Activated naive CD8-positive, alpha-beta T cell treated with anti-CD3 and anti-CD28 coated beads, Interleukin-2, amount 10 ng/mL, durations not matched to agents 7 days and 5 days (primary cell): Measurements from ENCODE around the gene GFER. TPM values are rescaled to one million over a fixed set of nuclear protein-coding genes. Genes with fewer than 3 reads are reported as not detected.

Source experiments
- ATAC-seq: fragments of 150-1000 bp; cut with Tn5 transposase; one replicate; pipeline ENCODE4 v1.10.0; 2021; ENCODE audit warnings: low read depth, moderate library complexity
- POLR2A ChIA-PET: fragments of 350-600 bp; sonication (Branson Sonifier 250); formaldehyde crosslinking; loops from one replicate; lab custom pipeline; 2021; ENCODE audit warnings: antibody characterized with exemption; lab: Charles Lee
- DNase-seq: peaks from one replicate; pipeline ENCODE4 v3.0.0; 2021
- H3K27ac Mint-ChIP-seq: one replicate; pipeline ENCODE4 v1.8.0; 2022; ENCODE audit warnings: mild to moderate bottlenecking, mixed read lengths
- H3K27me3 Mint-ChIP-seq: one replicate; pipeline ENCODE4 v1.8.0; 2022; ENCODE audit warnings: mild to moderate bottlenecking, moderate library complexity, mixed read lengths
- H3K36me3 Mint-ChIP-seq: one replicate; pipeline ENCODE4 v1.8.0; 2021; ENCODE audit warnings: mild to moderate bottlenecking, mixed read lengths
- H3K4me1 Mint-ChIP-seq: one replicate; pipeline ENCODE4 v1.8.0; 2021; ENCODE audit warnings: mixed read lengths
- H3K4me3 Mint-ChIP-seq: one replicate; pipeline ENCODE4 v1.8.0; 2022; ENCODE audit warnings: mild to moderate bottlenecking, moderate library complexity, mixed read lengths
- H3K9me3 Mint-ChIP-seq: one replicate; pipeline ENCODE4 v1.8.0; 2021; ENCODE audit warnings: mixed read lengths
- total RNA-seq, 2 experiments: library from RNA; stranded (reverse); gene quantifications; one replicate each; pipeline ENCODE4 v1.2.3, GENCODE V29; 2021

Gene GFER
- total RNA-seq, 2 experiments from 2014 or later, result 28.8 to 31.9 TPM

GRCh38 chr16:1980770-1981087 lies 3.3 kb upstream of the GFER start:
- Mint-ChIP-seq H3K4me3 (no peak overlapping the region), H3K27ac (no peak overlapping the region), H3K36me3 (peaks cover 4% of the 10 kb centered on the region), H3K27me3 (peaks cover 30% of the 10 kb centered on the region), H3K4me1 (peaks cover 9% of the 10 kb centered on the region), H3K9me3 (no peaks in the 10 kb centered on the region)
- ATAC-seq, result no peak
- POLR2A ChIA-PET, result interaction anchor here (0.7 to 8.6 kb wide), 4 partner anchors 9 to 174 kb away, joined by 3 to 50 read pairs (median 4); partner anchors contain the start of genes RPS2, TBL3 and TRAF7
- no peak for DNase-seq

GRCh38 chr16:1981398-1981836 lies 2.6 kb upstream of the GFER start, which contains the start of gene NOXO1:
Gene NOXO1 (minus strand): TSS chr16:1981469. CDS start chr16:1981179, 290 bp downstream.
- POLR2A ChIA-PET, result interaction anchor here (1.3 to 8.6 kb wide), 3 partner anchors 10 to 174 kb away, joined by 4 to 50 read pairs (median 5); partner anchors contain the start of genes RPS2, TBL3 and TRAF7

DNA sequence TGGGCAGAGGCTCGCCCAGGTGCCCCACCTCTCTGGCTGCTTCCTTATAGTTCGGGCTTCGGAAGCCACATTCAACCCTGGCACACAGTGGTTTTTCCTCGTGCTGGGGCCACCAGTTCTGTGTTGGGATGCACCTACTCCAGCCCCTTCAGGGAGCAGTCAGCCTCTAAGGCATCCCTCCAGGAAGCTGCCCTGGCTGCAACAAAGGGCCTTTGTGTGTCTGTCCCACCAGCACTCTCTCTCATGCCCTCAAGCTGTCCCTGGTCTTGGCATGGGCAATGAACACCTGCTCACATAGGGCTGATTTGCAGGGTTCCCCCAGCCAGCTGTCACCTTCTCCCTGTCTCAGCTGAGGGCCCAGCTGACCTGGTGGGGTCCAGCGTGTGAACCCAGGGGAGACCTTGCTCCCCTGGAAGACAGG lies 2.0 kb upstream of the GFER start:
- no peak overlapping the region for H3K4me3 Mint-ChIP-seq

More at GRCh38 chr16:1981398-1981836, 2.6 kb upstream of the GFER start, which contains the start of gene NOXO1:
- no peaks in the 10 kb centered on the region for H3K36me3 Mint-ChIP-seq
- H3K27me3 Mint-ChIP-seq, result peaks cover 30% of the 10 kb centered on the region
- no peak for ATAC-seq
- H3K4me3 Mint-ChIP-seq, result no peak within 1 kb of the TSS
- H3K9me3 Mint-ChIP-seq, result no peaks in the 10 kb centered on the region
- DNase-seq, result no peak
- peak within 1 kb of the TSS; percentile 34 for H3K27ac Mint-ChIP-seq
- H3K4me1 Mint-ChIP-seq, result peaks cover 12% of the 10 kb centered on the region

GRCh38 chr16:1982991-1983543 lies 926 bp upstream of the GFER start:
- H3K4me1 Mint-ChIP-seq, result peaks cover 12% of the 10 kb centered on the region
- H3K27ac Mint-ChIP-seq, result no peak overlapping the region
- POLR2A ChIA-PET, result interaction anchor here (0.8 to 8.6 kb wide), 3 partner anchors 11 to 172 kb away, joined by 3 to 50 read pairs (median 4); partner anchors contain the start of genes RPS2, TBL3 and TRAF7
- no peaks in the 10 kb centered on the region for H3K36me3 Mint-ChIP-seq
- H3K9me3 Mint-ChIP-seq, result no peaks in the 10 kb centered on the region
- ATAC-seq (no peak), DNase-seq (no peak)
- H3K4me3 Mint-ChIP-seq, result peak overlapping the region; percentile 73
- peaks cover 30% of the 10 kb centered on the region for H3K27me3 Mint-ChIP-seq

More for the DNA sequence above, 2.0 kb upstream of the GFER start:
- Mint-ChIP-seq H3K27ac (no peak overlapping the region), H3K27me3 (peaks cover 30% of the 10 kb centered on the region), H3K36me3 (no peaks in the 10 kb centered on the region), H3K4me1 (peaks cover 12% of the 10 kb centered on the region), H3K9me3 (no peaks in the 10 kb centered on the region)
- POLR2A ChIA-PET, result interaction anchor here (0.8 to 8.6 kb wide), 4 partner anchors 10 to 173 kb away, joined by 3 to 50 read pairs (median 4); partner anchors contain the start of genes RPS2, TBL3 and TRAF7
- DNase-seq (no peak), ATAC-seq (no peak)

GRCh38 chr16:1984347-1985225 lies 593 bp downstream of the GFER start:
- no peak for DNase-seq
- peak overlapping the region; percentile 83 for H3K4me3 Mint-ChIP-seq
- peak; percentile 30 for ATAC-seq

DNA sequence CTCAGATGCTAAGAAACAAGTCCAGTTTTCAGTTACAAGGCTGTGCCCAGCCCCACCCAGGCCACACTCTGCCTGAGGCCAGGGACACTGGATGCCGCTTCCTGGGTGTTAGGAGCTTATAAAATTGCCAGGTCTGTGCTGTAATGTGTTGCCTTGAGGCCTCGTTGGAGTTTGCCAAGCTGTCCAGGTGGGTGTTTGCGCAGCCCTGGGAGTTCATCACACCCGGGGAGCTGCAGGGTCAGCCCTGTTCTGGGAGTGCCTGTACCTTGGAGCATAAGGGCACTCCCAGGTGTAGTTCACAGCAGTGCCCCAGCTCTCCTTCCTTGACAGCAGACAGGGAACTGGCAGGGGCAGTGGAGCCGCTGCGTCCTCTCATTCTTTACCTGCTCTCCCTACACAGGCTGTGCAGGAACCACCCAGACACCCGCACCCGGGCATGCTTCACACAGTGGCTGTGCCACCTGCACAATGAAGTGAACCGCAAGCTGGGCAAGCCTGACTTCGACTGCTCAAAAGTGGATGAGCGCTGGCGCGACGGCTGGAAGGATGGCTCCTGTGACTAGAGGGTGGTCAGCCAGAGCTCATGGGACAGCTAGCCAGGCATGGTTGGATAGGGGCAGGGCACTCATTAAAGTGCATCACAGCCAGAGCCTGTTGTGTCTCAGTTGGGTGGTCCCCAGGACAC lies 1.6 kb downstream of the GFER start:
- Mint-ChIP-seq H3K27ac (no peak overlapping the region), H3K27me3 (peaks cover 40% of the 10 kb centered on the region)
- DNase-seq, result no peak

More at GRCh38 chr16:1984347-1985225, 593 bp downstream of the GFER start:
- H3K4me1 Mint-ChIP-seq, result peaks cover 17% of the 10 kb centered on the region
- H3K27me3 Mint-ChIP-seq, result peaks cover 43% of the 10 kb centered on the region
- H3K9me3 Mint-ChIP-seq, result no peaks in the 10 kb centered on the region
- no peaks in the 10 kb centered on the region for H3K36me3 Mint-ChIP-seq
- H3K27ac Mint-ChIP-seq, result peak overlapping the region; percentile 25
- POLR2A ChIA-PET, result interaction anchor here (0.5 to 8.6 kb wide), 8 partner anchors 13 to 932 kb away, joined by 3 to 50 read pairs (median 6); partner anchors contain the start of genes RPS2, TBL3 and TRAF7

GRCh38 chr16:1987198-1987597 lies 3.2 kb downstream of the GFER start:
- Mint-ChIP-seq H3K27ac (no peak overlapping the region), H3K9me3 (no peaks in the 10 kb centered on the region), H3K4me1 (peaks cover 24% of the 10 kb centered on the region), H3K36me3 (no peaks in the 10 kb centered on the region), H3K4me3 (no peak overlapping the region), H3K27me3 (peaks cover 25% of the 10 kb centered on the region)
- POLR2A ChIA-PET, result interaction anchor here (2.0 to 5.7 kb wide), 2 partner anchors 23 kb away, joined by 8 to 36 read pairs; partner anchors contain the start of gene RPS2
- ATAC-seq (no peak), DNase-seq (no peak)

More for the DNA sequence above, 1.6 kb downstream of the GFER start:
- no peaks in the 10 kb centered on the region for H3K9me3 Mint-ChIP-seq
- POLR2A ChIA-PET, result interaction anchor here (1.0 to 8.6 kb wide), 6 partner anchors 14 to 170 kb away, joined by 3 to 50 read pairs (median 8); partner anchors contain the start of genes RNF151, RPS2, TBL3 and TRAF7
- peaks cover 17% of the 10 kb centered on the region for H3K4me1 Mint-ChIP-seq
- no peaks in the 10 kb centered on the region for H3K36me3 Mint-ChIP-seq
- peak overlapping the region; percentile 83 for H3K4me3 Mint-ChIP-seq
- no peak for ATAC-seq

DNA sequence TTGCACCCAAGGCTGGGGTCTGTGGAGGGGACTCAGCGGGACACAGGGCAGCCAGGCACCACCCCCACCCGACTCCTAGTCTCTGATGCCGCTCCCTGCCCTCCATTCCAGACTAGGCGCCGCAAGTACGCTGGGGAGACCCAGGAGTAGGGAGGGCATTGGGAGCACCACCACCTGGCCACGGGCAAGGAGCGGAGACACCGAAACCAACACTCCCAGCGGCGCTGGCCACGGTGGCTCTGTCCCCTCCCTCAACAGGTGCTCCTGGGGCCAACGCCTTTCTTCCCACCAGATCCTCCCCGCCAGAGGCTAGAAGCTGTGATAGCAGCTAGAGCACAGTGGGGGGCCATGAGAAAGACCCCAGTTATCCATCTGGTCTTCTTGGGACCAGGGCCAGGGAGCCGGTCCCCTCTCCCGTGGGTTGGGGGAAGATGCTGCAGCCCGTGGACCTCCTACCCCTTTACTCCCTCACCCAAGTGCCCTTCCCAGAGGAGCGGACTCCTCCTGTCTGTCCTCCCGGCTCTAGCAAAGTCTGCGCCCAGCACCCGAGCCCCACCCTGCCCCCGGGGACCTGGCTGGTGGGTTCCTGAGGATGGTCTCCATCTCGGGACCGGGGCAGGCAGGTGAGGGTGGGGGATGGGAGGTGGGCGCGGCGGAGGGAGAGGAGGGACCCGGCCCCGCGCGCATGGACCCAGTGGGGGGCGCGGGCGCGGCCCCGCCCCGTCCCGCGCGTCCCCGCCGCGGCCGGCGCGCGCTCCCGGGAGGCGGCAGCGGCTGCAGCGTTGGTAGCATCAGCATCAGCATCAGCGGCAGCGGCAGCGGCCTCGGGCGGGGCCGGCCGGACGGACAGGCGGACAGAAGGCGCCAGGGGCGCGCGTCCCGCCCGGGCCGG lies 5.5 kb downstream of the GFER start, which contains the start of gene SYNGR3:
TSS of gene SYNGR3 (plus strand) at position 762 of the 892 bp plus-strand sequence. CDS start 133 bp downstream, outside the sequence.
- POLR2A ChIA-PET, result interaction anchor here (3.4 to 5.7 kb wide), 2 partner anchors 18 to 25 kb away, joined by 15 to 36 read pairs; partner anchors contain the start of genes RPS2 and TBL3
- H3K27me3 Mint-ChIP-seq, result peaks cover 13% of the 10 kb centered on the region
- DNase-seq (peak; percentile 57), ATAC-seq (no peak)
- no peaks in the 10 kb centered on the region for H3K36me3 Mint-ChIP-seq
- H3K4me1 Mint-ChIP-seq, result peaks cover 24% of the 10 kb centered on the region
- H3K27ac Mint-ChIP-seq, result peak within 1 kb of the TSS; percentile 67
- H3K9me3 Mint-ChIP-seq, result no peaks in the 10 kb centered on the region
- peak within 1 kb of the TSS; percentile 75 for H3K4me3 Mint-ChIP-seq

- H3K4me1 Mint-ChIP-seq, result peaks cover 21% of the 10 kb centered on the region
- H3K36me3 Mint-ChIP-seq, result peaks cover under 1% of the 10 kb centered on the region
- H3K27ac Mint-ChIP-seq, result no peak overlapping the region
- POLR2A ChIA-PET, result interaction anchor here (1.2 to 5.7 kb wide), 5 partner anchors 14 to 28 kb away, joined by 3 to 36 read pairs (median 8); partner anchors contain the start of genes RPS2 and TBL3
- no peak for DNase-seq
- H3K9me3 Mint-ChIP-seq, result no peaks in the 10 kb centered on the region
- no peak overlapping the region for H3K4me3 Mint-ChIP-seq
- H3K27me3 Mint-ChIP-seq, result peaks cover 13% of the 10 kb centered on the region
- ATAC-seq, result no peak
These were observed 6.0 kb downstream of the GFER start for GRCh38 chr16:1990101-1990350.

- H3K27me3 Mint-ChIP-seq, result peaks cover 13% of the 10 kb centered on the region
- H3K27ac Mint-ChIP-seq, result peak overlapping the region; percentile 67
- H3K4me1 Mint-ChIP-seq, result peaks cover 18% of the 10 kb centered on the region
- H3K36me3 Mint-ChIP-seq, result peaks cover 5% of the 10 kb centered on the region
- ATAC-seq (no peak), DNase-seq (peak; percentile 65)
- H3K9me3 Mint-ChIP-seq, result no peaks in the 10 kb centered on the region
- POLR2A ChIA-PET, result interaction anchor here (0.6 to 5.7 kb wide), 9 partner anchors 10 to 218 kb away, joined by 3 to 36 read pairs (median 4); partner anchors contain the start of genes EME2, MRPS34, RPS2 and TBL3
- peak overlapping the region; percentile 75 for H3K4me3 Mint-ChIP-seq
These were observed 6.5 kb downstream of the GFER start for GRCh38 chr16:1990351-1991134.

DNA sequence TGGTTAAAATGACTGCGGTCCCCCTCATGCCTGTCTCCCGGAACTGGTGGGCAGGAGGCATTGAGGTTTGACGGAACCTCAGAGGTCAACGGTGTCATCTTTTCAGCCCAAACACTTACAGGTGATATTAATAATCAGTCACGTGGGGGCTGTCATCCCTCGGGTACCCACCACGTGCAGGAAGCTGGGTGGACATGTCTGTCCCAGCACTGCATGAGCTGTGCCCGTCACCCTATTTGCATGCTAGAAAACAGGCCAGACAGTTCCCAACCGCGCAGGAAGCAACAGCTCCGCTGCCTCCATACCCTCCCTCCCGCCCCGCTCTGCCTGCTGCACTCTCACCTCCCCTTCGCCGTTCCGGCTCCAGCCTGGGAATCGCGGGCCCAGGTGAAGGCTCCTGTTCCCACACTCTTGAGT lies 7.2 kb downstream of the GFER start:
- no peaks in the 10 kb centered on the region for H3K9me3 Mint-ChIP-seq
- peaks cover 13% of the 10 kb centered on the region for H3K27me3 Mint-ChIP-seq
- peak overlapping the region; percentile 75 for H3K4me3 Mint-ChIP-seq
- POLR2A ChIA-PET, result interaction anchor here (0.6 to 5.7 kb wide), 9 partner anchors 11 to 219 kb away, joined by 3 to 36 read pairs (median 4); partner anchors contain the start of genes EME2, MRPS34, RPS2 and TBL3
- peak; percentile 50 for ATAC-seq
- H3K27ac Mint-ChIP-seq, result peak overlapping the region; percentile 69
- peak; percentile 63 for DNase-seq
- peaks cover 5% of the 10 kb centered on the region for H3K36me3 Mint-ChIP-seq
- H3K4me1 Mint-ChIP-seq, result peaks cover 19% of the 10 kb centered on the region
